Measurements from ENCODE around the gene CTR9. TPM values are rescaled to one million over a fixed set of nuclear protein-coding genes. Genes with fewer than 3 reads are reported as not detected.

Gene CTR9
- total and polyA plus RNA-seq, 2 of the 13 experiments (the other 11 are each of a cell fraction or from before 2014, with no cell fraction given), result 6.6 to 22.1 TPM

DNA sequence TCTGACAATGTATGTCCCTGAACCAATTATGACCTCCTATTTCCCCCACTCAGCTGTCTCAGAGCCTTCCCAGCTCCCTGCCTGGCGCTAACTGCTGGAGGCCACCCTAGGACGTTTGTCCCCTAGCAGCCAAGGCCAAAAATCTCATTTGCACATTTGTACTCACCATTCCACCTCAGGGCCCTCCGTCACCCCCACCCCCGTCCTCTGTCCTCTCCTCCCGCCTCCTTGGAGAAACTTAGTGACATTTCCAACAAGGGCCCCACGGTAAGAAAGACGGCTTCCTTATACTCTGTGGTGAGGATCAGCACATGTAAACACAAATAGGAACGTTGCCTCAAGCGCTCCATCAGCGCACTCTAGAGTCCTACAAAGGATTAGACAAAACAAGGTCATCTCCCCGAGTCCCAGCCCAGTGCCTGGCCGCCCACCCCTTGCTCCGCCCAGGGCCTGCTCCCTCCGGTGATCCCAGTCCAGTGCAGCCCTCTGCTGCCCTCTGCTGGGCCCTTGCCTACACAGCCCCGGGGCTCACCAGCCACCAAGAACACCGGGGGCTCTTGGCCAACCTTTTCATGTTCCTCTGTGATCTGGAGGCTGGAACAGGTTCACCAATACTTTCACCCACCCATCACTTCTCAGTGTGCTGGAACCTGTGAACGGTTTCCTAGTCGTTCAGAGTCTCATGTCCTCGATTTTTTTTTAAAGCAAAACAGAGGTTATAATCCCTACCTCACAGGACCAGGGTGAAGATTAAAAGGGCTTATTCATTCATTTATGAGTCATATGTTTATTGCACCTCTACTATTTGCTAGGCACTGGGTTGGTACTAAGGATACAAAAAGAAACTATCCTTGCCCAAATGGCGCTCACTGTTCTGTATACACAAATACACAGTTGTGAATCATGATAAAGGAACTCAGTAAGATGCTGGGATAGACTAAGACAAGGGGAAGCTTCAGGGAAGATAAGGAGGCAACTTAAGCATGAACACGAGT lies 15.3 kb upstream of the CTR9 start (continued):
- TF ChIP-seq, protein P1, sequence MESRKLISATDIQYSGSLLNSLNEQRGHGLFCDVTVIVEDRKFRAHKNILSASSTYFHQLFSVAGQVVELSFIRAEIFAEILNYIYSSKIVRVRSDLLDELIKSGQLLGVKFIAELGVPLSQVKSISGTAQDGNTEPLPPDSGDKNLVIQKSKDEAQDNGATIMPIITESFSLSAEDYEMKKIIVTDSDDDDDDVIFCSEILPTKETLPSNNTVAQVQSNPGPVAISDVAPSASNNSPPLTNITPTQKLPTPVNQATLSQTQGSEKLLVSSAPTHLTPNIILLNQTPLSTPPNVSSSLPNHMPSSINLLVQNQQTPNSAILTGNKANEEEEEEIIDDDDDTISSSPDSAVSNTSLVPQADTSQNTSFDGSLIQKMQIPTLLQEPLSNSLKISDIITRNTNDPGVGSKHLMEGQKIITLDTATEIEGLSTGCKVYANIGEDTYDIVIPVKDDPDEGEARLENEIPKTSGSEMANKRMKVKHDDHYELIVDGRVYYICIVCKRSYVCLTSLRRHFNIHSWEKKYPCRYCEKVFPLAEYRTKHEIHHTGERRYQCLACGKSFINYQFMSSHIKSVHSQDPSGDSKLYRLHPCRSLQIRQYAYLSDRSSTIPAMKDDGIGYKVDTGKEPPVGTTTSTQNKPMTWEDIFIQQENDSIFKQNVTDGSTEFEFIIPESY (CRISPR knock-in tag; IDR thresholded peaks at IDR 0.05), result 0 out of 2 replicates have a peak, but pooled peaks have one; percentile 44
- TF ChIP-seq, protein P2, sequence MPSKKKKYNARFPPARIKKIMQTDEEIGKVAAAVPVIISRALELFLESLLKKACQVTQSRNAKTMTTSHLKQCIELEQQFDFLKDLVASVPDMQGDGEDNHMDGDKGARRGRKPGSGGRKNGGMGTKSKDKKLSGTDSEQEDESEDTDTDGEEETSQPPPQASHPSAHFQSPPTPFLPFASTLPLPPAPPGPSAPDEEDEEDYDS (CRISPR knock-in tag; IDR thresholded peaks at IDR 0.05), result peak; percentile 47; the same call in 1 of the 2 replicates
- TF ChIP-seq, protein P3, sequence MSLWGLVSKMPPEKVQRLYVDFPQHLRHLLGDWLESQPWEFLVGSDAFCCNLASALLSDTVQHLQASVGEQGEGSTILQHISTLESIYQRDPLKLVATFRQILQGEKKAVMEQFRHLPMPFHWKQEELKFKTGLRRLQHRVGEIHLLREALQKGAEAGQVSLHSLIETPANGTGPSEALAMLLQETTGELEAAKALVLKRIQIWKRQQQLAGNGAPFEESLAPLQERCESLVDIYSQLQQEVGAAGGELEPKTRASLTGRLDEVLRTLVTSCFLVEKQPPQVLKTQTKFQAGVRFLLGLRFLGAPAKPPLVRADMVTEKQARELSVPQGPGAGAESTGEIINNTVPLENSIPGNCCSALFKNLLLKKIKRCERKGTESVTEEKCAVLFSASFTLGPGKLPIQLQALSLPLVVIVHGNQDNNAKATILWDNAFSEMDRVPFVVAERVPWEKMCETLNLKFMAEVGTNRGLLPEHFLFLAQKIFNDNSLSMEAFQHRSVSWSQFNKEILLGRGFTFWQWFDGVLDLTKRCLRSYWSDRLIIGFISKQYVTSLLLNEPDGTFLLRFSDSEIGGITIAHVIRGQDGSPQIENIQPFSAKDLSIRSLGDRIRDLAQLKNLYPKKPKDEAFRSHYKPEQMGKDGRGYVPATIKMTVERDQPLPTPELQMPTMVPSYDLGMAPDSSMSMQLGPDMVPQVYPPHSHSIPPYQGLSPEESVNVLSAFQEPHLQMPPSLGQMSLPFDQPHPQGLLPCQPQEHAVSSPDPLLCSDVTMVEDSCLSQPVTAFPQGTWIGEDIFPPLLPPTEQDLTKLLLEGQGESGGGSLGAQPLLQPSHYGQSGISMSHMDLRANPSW (CRISPR knock-in tag; IDR thresholded peaks at IDR 0.05; ENCODE audit: borderline replicate concordance), result no peak
- TF ChIP-seq RAD21 (CRISPR knock-in tag; IDR thresholded peaks at IDR 0.05) (peak; percentile 99), ZNF7 (CRISPR knock-in tag; IDR thresholded peaks at IDR 0.05) (peak; percentile 86), ZBTB8A (CRISPR knock-in tag; IDR thresholded peaks at IDR 0.05; ENCODE audit: borderline replicate concordance, low read depth) (no peak), KLF16 (CRISPR knock-in tag; IDR thresholded peaks at IDR 0.05) (peak in 1 of 2 experiments; percentile 74; a peak in 1 of 4 replicates), SMC3 (IDR thresholded peaks at IDR 0.05; ENCODE audit: low read length) (peak; percentile 64), ZNF317 (CRISPR knock-in tag; IDR thresholded peaks at IDR 0.05) (no peak), ZNF33B (CRISPR knock-in tag; IDR thresholded peaks at IDR 0.05) (0 out of 2 replicates have a peak, but pooled peaks have one; percentile 39)
- TF ChIP-seq, protein P4, sequence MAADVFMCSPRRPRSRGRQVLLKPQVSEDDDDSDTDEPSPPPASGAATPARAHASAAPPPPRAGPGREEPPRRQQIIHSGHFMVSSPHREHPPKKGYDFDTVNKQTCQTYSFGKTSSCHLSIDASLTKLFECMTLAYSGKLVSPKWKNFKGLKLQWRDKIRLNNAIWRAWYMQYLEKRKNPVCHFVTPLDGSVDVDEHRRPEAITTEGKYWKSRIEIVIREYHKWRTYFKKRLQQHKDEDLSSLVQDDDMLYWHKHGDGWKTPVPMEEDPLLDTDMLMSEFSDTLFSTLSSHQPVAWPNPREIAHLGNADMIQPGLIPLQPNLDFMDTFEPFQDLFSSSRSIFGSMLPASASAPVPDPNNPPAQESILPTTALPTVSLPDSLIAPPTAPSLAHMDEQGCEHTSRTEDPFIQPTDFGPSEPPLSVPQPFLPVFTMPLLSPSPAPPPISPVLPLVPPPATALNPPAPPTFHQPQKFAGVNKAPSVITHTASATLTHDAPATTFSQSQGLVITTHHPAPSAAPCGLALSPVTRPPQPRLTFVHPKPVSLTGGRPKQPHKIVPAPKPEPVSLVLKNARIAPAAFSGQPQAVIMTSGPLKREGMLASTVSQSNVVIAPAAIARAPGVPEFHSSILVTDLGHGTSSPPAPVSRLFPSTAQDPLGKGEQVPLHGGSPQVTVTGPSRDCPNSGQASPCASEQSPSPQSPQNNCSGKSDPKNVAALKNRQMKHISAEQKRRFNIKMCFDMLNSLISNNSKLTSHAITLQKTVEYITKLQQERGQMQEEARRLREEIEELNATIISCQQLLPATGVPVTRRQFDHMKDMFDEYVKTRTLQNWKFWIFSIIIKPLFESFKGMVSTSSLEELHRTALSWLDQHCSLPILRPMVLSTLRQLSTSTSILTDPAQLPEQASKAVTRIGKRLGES (CRISPR knock-in tag; IDR thresholded peaks at IDR 0.05; ENCODE audit: borderline replicate concordance), result no peak
- TF ChIP-seq, protein P5, sequence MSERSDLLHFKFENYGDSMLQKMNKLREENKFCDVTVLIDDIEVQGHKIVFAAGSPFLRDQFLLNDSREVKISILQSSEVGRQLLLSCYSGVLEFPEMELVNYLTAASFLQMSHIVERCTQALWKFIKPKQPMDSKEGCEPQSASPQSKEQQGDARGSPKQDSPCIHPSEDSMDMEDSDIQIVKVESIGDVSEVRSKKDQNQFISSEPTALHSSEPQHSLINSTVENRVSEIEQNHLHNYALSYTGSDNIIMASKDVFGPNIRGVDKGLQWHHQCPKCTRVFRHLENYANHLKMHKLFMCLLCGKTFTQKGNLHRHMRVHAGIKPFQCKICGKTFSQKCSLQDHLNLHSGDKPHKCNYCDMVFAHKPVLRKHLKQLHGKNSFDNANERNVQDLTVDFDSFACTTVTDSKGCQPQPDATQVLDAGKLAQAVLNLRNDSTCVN (CRISPR knock-in tag; IDR thresholded peaks at IDR 0.05; ENCODE audit: borderline replicate concordance), result peak; percentile 58; the same call in 1 of the 2 replicates
- TF ChIP-seq, protein P6, sequence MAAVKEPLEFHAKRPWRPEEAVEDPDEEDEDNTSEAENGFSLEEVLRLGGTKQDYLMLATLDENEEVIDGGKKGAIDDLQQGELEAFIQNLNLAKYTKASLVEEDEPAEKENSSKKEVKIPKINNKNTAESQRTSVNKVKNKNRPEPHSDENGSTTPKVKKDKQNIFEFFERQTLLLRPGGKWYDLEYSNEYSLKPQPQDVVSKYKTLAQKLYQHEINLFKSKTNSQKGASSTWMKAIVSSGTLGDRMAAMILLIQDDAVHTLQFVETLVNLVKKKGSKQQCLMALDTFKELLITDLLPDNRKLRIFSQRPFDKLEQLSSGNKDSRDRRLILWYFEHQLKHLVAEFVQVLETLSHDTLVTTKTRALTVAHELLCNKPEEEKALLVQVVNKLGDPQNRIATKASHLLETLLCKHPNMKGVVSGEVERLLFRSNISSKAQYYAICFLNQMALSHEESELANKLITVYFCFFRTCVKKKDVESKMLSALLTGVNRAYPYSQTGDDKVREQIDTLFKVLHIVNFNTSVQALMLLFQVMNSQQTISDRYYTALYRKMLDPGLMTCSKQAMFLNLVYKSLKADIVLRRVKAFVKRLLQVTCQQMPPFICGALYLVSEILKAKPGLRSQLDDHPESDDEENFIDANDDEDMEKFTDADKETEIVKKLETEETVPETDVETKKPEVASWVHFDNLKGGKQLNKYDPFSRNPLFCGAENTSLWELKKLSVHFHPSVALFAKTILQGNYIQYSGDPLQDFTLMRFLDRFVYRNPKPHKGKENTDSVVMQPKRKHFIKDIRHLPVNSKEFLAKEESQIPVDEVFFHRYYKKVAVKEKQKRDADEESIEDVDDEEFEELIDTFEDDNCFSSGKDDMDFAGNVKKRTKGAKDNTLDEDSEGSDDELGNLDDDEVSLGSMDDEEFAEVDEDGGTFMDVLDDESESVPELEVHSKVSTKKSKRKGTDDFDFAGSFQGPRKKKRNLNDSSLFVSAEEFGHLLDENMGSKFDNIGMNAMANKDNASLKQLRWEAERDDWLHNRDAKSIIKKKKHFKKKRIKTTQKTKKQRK (IDR thresholded peaks at IDR 0.05; ENCODE audit: low read length), result no peak

All from HepG2 (cell line).